NCI-H2227 treated with DMSO at 0.1 percent for 48 hours (cell line): ENCODE measurements around the gene LAD1.

Source experiments
- DNase-seq: peaks from one replicate; lab custom pipeline; 2025; lab: John Stamatoyannopoulos, UW

LAD1 gene

DNA sequence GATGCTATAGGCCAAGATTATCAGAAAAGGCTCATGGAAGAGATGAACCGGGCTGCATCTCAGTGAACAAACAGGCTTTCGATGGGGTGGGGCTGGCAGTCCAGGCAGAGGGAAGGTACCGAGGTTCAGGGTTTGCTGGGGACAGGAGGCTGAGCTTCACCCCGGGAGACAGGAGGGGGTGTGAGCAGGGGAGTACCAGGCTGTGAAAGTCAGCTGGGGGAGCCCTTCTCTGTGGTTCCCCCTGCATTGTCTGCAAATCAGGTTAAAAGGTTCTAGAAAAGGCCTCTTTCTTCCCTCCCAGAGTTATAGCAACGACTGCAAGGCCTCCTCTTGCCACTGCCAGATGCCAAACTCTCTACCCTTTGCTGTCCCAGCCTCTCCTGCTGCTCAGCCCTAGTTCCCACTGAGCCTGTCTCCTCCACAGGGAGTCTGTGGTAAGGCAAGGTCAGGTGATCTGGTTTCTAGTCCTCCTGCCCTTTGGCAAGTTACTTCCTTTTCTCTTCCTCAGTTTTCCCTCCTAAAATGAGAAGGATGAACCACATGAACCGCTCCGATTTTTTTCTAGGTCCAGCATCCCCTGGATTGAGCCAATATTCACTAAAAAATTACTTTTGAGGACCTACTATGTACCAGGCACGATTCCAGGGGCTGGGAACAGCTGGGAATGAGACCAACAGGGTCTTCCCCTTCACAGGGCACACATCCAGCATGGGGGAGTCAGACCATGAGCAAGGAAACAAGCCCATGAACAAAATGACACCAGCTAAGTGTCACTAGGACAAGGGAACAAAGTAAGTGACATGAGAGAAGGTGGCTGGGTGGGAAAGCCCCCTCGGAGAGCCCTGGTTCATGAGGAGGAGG lies 7.2 kb downstream of the LAD1 start:
- no peak for DNase-seq

DNA sequence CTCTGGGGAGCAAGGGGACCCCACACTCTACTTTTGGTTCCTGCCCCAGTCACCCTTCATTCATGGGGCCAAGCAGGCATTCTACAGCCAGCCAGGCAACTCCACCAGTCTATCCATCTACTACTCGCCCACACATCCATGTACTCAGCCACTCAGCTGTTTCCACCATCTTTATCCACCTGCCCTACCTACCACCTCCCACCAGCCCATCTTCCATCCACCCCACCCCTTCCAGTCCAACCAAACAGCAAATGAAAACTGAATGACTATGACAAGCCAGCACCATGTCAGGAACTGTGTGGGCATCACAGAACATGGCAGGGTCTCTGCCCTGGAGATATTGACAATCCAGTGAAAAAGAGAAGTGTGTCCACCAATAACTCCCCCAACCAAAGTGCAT lies 7.9 kb downstream of the LAD1 start:
- DNase-seq: no peak

DNA sequence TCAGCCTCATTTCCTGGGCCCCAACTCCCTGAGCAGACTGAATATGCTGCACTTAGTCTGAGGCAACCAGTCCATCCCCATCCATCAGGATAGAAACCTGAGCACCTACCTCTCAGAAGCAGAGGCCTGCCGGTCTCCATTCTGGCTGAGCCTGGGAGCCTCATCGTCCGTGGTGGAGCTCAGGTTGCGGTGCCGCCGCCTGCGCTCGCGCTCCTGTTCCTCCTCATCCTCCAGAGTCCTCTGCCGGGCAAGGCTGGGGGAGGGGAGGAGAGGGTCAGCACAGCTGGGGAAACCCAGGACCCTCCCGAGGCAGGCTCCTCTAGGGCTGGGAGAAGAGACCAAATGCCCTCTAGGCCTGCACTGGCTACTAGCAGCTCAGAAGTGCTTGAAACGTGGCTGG lies 10.1 kb downstream of the LAD1 start:
- no peak for DNase-seq

DNA sequence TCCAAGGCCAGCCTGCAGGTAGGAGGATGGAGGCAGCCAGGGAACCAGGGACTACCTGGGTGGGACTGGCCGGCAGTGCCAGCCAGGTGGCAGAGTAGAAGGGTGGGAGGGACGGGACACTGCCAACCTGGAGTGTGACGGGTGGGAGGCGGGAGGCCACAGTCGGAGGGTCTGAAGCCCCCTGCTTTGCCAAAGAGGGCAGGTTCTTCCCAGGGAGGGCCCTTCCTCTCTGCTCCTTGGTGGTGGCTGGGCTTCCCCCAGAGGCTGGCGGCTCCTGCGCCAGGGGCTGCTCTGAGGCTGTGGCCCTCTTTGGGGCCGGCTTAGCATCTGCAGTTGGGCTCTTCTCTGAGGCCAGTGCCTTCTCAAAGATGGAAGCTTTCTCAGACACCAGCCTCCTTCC lies 12.9 kb downstream of the LAD1 start:
- no peak for DNase-seq

DNA sequence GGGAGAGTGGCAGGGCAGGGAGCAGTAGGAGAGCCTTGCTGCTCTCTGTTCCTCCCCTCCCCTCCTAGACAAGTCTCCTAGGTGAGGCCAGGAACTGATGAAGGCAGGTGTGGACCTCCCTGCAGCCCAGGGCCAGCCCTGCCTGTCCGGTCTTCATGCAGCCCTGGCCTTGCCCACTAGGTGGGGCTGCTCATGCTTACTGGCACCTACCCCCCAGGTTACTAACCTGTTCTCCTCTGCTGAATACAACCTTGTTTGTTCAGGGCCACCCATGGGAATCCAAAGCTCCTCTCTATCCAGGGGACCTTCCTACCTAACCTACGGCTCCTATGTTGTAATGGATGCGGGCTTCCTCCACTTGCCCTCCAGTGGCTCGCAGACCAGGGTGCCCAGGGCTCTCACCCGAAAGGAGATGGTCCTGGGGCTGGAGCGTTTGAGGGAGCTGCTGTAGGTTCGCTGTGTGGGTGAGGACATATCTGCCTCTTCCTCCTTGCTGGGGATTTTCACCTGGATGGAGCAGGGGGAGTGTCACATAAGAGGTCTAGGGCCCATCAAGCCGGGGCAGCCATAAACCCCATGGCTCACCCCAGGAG lies 13.7 kb downstream of the LAD1 start:
- no peak for DNase-seq

DNA sequence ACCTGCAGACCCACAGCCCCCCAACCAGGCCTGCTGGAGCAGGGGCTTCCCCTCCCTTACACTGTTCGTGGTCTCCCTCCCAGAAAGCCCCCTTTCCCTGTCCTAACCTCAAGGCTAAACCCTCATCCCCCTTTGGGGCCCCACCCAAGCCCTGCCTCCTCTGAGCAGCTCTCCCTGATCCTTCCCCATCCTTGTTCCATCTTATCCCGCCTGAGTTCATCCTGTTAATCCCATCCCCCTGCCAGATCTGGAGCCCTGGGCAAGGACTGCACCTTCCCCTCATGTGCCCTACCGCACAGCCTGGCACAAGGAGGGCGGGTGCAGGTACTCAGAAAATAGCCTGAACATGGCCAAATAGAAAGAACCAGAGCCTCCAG lies 14.7 kb downstream of the LAD1 start:
- DNase-seq: no peak

DNA sequence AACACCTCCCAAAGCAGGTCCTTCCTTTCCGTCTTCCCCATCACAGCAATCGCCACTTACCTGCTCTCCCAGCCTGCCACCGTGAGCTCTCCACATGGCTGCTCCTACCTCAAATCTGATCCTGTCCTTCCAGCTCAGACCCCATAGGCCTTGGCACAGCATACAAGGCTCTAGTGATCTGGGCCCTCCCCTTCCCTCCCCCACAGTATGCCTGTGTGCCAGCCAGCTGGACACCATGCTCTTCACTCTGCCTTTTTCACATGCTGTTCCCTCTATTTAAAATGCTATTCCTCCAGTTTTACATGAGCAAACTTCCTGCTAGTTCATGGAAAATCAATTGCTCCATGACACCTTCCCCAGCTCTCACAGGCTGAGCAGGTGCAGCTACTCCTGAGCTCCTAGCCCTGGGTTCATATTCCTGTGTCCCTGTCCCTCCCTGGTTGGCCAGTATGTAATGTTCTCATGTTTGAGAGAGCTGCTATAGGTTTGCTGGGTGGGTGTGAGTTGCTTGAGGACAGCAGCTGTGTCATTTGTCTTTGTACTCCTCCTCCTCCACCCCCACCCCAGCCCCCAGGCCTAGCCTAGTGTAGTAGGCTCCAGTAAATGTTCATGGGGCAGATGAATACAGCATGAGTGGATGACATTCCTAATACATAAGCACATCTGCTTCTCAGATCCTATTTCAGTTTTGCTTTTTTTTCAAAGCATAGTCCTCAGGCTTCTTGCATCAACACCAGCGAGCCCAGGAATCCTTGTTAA lies 15.3 kb downstream of the LAD1 start:
- no peak for DNase-seq

DNA sequence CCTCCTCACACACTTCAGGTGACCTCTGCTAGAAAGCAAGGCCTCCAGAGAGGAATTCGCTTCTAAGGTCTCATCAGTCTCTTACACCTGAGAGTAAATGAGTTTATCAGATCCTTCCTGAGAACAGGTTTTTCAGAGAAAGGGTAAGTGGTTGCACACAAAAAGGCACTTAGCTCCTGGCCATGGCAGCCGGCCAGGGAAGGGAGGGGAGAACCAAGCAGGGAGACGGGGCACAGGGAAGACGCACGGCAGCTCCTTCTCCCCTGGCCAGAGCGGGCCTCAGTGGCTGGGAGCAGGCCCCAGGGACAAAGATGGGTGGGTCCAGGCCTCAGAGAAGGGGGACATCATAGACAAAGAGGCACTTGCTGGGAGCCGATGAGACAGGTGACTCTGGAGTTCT lies 18.0 kb downstream of the LAD1 start:
- no peak for DNase-seq

DNA sequence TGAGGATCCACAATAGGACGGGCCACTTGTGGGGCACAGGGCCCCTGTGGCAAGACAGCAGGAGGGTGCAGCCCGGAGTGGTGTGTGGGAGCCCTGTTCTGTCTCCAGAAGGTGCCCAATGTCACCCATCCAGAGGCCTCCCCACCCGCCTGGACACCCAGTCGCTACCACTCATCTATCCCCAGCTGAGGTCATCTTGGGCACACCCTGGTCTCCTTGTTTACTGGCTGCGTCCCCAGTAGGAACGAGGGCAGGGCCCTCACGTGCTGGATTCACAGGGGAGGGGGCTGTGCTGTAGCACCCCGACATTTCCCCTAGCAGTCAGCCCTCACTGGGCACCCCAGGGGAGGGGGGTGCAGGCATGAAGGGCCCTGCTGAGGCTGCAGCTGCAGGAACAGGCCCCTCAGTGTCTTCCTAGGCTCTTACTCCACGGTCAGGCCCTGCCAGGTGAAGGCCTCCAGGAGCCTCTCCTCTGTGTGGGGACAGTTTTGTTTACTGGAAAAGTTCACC lies 19.3 kb downstream of the LAD1 start:
- DNase-seq: no peak

DNA sequence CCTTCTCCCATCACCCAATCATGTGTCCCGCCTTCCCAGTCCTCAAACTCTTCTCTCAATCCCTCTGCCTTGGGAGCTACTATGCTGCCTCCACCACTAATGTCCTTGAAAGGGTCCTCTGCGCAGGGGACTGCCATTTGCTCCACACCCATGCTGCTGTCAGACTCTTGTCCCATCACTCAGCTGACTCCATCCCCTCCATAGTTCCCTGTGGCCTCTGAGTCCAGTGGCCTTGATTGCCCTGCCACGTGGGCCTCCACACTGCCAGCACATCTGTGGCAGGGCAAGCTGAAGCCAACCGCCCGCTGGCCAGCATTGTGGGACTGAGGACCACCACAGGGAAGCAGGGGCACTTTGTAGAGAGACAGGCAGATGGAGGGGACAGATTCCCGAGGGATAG lies 20.3 kb downstream of the LAD1 start:
- no peak for DNase-seq

DNA sequence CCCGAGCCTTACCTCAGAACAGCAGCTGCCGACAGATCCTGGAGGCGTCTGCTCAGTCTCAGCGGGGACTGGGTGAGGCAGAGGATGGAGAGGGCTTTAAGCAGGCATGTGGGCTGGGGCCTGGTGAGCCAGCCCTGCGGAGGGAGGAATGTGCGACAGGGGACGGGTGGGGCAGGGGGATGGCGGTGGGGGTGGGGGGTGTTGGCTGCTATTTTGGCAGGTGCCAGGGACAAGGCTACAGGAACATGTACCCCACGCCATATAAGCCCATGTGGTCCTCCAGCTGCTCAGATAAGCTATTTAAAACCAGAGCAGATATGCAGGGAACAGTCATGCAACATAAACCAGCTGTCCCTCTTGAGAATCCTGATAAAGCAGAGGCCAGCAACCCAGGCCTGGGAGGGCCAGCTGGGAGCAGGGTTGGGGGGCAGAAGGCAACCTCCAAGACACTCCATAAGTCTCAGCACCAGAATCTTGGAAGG lies 21.5 kb downstream of the LAD1 start, which contains the start of gene TNNT2:
Gene TNNT2 (minus strand): TSS at position 70 of the 482 bp plus-strand sequence. CDS start 4,426 bp downstream, outside the sequence.
- no peak for DNase-seq

DNA sequence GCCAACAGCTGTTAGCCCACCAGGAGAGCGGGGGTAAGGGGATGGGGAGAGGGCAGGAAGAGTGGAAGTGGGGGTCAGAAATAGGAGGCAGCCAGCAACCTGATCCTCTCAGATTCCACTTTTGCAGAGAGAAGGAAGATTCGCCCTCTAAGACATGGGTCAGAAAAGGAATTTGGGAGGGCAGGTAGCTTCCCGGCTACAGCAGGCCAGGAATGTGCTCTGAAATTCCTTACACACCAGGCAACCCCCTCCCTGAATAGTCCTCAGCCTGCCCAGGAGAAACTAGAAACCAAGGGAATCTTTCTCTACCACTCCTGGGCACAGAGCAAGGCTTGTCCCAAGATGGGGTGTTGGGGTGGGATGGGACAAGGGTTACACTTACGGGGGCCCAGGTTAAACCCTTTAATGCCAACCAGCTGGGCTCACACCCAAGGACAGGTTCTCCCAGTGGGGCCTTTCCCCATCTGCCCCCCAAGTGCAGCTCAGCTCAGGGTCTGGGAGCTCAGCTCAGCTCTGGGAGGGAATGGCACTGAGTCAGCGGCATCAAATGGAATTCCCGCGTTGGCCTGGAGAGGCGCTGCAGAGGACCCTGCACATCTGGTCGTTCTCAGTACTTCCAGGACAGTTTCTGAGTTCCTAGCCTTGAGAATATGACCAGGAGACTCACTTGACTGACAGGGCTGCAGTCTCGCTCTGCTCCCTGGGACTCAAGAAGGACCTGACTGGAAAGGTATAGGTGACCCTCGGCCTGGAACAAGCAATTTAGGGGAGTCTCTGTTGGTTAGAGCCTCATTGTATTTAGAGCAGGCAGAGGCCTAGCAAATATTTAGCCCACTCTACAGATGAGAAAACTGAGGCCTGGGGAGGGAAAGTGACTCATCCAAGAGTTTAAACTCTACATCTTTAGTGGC lies 22.4 kb downstream of the LAD1 start:
- no peak for DNase-seq

DNA sequence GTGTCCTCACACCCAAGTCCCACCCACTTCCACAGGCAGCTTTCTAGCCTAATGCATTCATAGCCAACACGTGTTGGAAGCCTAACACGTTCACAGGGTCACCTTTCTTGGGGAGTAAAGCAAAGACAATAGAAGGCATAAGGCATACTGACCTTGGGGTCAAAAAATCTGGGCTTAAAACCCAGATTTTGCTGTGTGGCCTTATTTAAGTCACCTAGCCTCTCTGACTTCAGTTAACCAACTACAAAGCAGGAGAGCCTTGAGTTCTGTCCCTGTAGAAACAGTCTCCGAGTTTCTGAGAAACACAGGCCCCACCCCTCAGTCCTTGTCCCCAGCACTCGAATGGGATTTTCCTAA lies 23.0 kb downstream of the LAD1 start:
- DNase-seq: no peak

DNA sequence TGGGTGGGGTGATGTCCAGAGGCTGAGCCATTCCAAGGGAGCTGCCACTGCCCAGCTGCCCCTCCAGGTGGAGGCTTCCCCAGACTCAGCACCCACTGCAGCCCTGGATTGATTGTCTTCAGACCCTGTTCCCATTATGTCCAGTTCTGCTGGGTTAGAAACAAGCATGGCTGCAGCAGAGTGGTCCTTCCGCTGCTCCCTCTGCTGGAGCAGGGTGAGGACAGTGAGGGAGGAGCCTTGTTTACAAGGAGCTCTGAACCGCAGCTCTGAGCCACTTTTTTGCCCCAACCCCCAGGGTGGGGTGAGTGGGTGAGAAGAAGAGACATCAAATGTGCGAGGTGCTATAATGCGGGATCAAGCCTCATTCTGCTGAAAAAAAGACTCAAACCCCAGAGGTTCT lies 24.0 kb downstream of the LAD1 start:
- peak; percentile 26 for DNase-seq

DNA sequence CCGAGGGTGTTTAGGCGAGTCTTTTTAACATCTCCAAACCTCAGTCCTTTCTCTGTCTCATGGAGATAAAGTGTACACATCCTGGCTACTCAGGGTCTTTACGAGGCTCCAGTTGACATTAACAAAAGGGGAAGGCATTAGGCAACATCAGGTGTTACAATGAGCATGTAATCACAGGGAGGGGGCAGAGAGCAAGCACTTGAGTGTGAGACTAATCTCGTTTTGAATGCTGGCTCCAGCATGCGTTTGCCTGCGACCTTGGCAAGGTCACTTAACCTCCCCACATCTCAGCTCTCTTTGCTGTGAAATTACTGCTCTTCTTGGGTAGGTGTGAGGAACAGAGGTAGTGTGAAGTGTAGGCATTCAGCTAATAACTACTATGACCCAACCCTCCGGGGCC lies 24.8 kb downstream of the LAD1 start:
- peak; percentile 64 for DNase-seq

DNA sequence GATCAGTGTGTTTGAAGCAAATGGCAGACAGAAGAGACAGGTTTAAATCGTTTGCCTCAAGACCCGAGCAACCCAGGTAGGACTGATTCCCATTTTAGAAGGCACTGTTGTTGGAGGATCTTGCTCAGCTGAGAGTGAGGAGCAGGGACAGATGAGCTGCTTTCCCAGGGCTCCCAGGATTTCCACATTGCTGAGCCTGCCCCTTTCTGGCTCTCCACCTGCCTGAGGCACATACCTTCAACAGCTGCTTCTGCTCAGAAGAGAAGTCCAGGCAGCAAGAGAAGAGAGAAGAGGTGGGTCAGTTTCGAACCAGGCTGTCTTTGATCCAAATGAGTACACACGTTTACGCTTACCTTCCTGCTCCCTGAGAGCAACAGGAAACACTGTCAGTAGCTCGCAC lies 27.3 kb downstream of the LAD1 start:
- DNase-seq: no peak

DNA sequence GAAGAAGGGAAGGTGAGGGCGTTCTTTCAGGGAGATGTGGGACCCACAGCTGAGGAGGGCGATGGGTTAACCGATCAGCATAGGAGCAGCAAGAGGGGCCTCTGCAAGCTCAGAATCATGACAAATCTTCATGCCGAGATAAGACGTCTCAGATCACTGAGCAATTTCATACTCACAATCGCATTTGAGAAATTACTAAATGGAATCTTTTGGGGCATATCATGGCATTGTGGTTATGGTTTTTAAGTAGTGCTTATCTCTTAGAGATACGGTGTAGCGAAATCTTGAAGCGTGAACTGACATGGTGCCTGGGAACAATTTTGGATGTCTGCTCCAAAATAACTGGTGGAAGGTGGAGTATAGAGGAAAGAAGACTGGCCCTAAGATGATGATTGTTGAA lies 27.8 kb downstream of the LAD1 start:
- no peak for DNase-seq

DNA sequence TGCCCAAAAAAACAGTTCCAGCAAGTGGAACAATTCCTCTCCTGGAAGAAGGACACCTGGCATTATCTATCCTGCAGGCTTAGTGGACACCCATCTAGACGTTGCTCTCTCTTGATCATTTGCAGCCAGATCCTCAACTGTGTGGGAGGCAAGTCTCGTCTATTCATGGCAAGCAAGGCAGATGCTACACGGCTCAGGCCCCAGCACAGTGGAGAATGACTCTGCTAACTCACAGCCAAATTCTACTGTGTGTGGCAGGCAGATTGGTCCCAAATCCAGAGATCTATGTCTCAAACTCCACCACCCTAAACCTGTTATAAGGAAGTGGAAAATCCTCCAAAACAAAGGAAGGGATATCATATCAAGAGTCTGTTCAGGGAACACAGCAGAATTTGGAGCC lies 28.6 kb downstream of the LAD1 start:
- DNase-seq: no peak

DNA sequence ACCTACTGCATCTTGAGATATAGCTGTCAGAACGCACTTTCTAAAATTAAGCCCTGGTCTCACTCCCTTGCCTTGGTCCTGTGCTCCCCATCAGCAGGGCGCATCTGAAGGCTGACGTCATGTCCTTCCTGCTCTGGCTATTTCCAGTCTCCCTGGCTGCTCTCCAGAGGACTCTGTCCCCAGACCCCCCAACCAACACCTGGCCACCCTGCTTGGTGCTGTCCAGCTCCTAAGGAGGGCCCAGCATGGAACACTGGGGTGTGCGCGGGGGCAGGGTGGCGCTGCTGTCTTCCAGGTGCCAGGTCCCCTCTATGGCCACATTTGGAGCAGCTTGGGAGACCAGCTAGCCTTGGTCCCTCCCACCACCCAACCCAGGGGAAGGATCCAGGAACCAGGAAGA lies 29.9 kb downstream of the LAD1 start:
- DNase-seq: no peak

DNA sequence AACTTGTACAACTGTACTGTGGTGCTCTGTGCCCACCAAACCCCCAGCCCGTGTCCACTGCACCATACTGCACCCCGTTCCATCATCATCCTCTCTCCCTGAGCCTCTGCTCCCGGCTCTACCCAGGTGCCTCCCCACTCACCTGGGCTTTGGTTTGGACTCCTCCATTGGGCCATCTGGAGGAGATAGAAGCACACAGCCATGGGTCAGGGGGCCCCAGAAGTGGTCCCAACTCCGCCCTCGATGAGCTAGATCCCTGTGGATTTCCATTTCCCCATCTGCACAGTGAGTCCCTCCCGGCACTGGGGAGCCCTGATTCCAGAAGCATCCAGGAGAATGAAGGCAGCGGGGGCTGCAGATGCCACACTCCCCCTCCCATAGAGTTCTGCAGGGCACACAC lies 32.4 kb downstream of the LAD1 start:
- DNase-seq: no peak

DNA sequence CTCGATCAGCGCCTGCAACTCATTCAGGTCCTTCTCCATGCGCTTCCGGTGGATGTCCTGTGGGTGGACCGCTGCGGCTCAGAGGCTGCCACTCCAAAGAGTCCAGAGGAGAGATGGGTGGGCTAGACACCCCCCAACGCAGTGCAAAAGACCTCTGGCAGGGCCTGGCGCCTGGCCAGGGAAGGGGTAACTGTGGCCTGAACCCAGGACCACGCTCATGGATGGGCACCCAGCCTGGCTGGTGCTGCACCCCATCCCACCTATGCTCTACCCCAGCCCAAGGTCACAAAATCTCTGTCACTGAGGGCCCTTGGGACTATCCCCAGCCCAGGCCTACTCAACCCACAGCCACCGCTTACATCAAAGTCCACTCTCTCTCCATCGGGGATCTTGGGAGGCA lies 33.9 kb downstream of the LAD1 start:
- no peak for DNase-seq

DNA sequence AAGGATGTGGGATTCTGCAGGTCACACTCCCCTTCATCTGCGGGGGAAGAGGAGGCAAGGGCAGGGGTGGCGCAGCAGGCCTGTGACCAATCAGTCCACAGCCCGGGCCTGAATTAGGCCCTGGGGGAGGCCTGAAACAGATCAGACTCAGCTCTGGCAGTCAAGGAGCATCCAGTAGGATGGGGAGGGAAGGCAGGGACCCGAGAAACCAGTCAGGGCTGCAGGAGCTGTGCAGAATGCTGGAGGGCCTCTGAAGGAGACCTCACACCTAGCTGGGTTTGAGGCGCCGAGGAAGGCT lies 34.4 kb downstream of the LAD1 start:
- DNase-seq: no peak
